HTR-8/SVneo (cell line): ENCODE measurements around the gene C14orf132.
"Not testable (repeated sequence)": the region's sequence is repeated elsewhere in the genome, so short reads cannot be mapped to it uniquely, and the experiment has no call there.

Source experiments
- DNase-seq: peaks from one replicate; pipeline ENCODE4 v3.0.0; 2011; ENCODE audit warnings: low spot score, mixed read lengths; ENCODE audit not compliant: insufficient read length
- FAIRE-seq: peaks from 2 replicates; lab custom pipeline; 2011; peaks lifted over from hg19 to GRCh38; lab: Jason Lieb, UNC

The C14orf132 gene

DNA sequence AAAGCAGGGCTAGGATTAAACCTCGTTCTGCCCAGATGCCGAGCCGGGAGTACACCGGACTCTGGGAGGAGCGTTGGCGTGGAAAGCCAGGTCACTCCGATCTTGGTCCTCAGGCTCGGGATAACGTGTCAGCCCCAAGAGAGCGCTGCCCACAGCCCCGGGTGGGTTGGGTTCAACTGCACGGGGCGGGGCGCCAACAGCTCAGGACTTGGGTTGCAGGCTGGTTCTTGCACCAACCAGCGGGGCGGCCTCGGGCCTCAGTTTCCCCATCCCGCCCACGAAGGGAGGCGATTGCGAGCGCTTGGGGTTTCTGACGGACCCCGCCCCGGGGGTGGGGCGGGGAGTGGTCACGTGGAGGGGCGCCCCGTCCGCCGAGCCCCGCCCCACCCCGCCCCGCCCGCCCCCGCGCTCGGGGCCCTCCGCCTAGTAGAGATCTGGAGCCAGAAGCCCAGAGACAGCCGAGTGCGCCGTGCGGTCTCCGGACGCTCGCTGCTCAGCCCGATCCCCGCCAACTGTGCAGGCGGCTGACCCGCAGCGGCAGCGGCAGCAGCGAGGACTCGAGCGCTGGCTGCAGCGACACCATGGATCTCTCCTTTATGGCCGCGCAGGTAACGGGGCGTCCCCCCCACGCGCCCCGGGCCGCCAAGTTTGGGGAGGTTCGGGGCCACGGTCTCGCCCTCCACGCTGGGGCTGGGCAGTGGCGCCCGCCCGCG is at the start of gene C14orf132:
Gene C14orf132, plus strand, starts transcription at position 443 of the 713 bp plus-strand sequence. Its CDS starts 139 bp downstream, at position 582.
- FAIRE-seq (no peak), DNase-seq (peak; percentile 76)

GRCh38 chr14:95993768-95994592 is 45.2 kb upstream of the C14orf132 start:
- FAIRE-seq, result no peak
- DNase-seq, result peak; percentile 44

DNA sequence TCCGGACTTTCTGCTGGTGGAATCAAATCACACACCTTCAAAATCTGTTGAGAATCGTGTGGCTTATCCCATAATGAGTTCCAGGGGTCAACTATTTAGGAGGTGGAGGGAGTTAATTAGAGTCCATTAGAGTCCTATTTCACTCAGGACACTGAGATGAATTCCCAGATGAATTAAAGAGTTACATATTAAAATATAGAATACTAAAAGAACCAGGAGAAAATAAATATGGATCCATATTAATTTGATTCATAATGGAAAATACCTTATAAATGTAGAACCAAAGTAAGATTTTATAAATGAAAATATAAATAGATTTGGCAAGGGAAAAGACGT is 44.6 kb upstream of the C14orf132 start:
- no peak for DNase-seq
- FAIRE-seq, result no peak

- peak; percentile 26 for DNase-seq
- FAIRE-seq, result no peak
Measured at GRCh38 chr14:95998656-95999055, 40.5 kb upstream of the C14orf132 start.

DNA sequence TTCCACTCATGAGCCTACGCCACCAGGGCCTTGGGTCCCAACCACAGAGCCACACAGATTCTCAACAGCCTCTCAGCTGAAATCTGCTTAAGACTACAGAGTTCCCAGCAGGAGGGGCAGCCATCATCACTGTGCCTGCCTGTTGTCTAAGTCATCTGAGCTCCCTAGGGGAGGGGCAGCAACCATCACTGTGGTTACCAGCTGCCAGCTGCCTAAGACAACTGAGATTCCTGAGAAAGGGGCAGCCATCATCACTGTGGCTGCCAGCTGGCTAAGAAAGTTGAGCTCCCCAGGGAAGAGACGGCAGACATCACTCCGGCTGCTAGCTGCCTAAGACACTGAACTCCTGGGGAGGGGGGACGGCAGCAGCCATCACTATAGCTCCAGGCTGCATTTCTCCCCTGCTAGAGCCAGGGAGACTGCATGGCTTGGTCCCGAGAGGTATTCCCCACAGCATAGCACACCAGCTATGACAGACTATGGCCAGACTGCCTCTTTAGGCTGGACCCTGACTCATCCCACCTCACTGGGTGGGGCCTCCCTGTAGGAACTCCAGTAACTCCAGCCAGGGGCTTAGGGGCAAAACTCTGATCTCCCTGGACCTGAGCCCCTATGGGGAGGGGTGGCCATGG is 37.2 kb upstream of the C14orf132 start:
- FAIRE-seq, result no peak
- DNase-seq, result peak; percentile 10

GRCh38 chr14:96002498-96002884 is 36.7 kb upstream of the C14orf132 start:
- no peak for DNase-seq
- no peak for FAIRE-seq

GRCh38 chr14:96011131-96011530 is 28.0 kb upstream of the C14orf132 start:
- no peak for DNase-seq
- no peak for FAIRE-seq

DNA sequence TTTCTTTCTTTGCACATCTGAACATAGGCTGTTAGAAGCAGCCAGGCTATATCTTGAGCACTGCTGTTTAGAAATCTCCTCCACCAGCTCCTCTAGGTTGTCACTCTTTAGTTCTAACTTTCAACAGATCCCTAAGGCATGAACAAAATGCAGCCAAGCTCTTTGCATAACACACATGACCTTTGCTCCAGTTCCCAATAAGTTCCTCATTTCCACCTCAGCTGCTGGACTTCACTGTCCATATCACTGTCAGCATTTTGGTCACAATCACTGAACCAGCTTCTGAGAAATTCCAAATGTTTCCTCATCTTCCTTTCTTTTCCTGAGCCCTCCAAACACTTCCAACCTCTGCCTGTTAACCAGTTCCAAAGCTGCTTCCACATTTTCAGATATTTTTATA is 27.6 kb upstream of the C14orf132 start:
- FAIRE-seq (no peak), DNase-seq (no peak)

- FAIRE-seq, DNase-seq: not testable (repeated sequence)
Measured at GRCh38 chr14:96012757-96013156, 26.4 kb upstream of the C14orf132 start.

DNA sequence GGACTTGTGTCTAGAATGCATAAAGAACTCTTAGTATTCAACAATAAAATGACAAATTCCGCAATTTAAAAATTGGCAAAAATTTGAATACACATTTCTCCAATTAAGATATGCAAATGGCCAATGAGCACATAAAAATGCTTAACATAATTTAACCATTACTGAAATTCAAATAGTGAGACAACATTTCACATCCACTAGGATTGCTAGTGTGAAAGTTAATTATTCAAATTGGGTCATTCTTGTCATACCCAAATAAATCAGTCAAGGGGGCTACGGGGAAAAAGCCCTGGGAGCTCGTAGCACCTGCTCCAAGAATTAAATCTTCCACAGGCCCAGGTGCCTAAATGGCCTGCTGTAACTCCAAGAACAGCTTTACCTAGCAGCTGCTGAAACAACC is 25.0 kb upstream of the C14orf132 start:
- FAIRE-seq, result no peak
- DNase-seq, result no peak

DNA sequence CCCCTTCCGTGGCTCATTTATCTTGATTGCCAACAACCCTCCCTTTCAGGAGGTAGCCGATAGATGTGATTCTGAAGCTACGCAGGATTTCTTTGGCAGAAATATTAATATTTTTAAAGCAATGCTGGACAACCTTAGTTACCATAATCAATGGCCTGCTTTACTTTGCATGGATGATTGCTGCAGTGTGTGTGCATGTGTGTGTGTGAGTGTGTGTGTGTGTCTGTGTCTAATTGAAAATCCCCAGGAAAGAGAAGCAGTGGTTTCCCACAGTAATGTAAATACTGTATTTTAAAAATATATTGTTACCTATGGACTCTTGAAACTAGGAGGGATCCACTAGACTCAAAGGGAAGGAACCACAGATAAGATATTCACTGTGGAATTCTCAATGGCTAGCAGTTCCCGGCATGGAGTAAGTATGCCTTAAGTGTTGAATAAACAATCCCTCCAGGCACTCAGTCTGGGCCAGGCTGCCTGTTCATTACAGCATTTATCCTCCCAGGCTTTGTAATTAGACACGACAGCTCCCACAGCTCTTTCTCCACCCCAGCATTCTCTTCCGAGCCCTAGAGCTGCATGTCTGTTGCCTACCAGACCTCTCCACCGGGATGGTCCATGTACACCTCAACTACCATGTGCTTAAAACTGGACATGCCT is 22.5 kb upstream of the C14orf132 start:
- DNase-seq (no peak), FAIRE-seq (no peak)

DNA sequence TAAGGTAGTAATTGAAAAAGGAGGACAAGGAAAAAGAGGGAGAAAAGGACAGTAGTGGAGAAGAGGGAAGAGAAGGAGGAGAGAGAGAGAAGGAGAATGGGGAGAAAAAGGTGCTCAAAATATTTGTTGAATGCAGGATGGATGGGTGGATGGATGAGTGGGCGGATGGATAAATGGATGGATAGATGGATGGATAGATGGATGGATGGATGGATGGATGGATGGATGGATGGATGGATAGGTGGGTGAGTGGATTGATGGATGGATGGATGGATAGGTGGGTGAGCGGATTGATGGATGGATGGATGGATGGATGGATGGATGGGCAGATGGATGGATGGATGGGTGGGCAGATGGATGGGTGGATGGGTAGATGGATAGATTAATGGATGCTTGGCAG is 21.3 kb upstream of the C14orf132 start:
- DNase-seq, result no peak
- no peak for FAIRE-seq

DNA sequence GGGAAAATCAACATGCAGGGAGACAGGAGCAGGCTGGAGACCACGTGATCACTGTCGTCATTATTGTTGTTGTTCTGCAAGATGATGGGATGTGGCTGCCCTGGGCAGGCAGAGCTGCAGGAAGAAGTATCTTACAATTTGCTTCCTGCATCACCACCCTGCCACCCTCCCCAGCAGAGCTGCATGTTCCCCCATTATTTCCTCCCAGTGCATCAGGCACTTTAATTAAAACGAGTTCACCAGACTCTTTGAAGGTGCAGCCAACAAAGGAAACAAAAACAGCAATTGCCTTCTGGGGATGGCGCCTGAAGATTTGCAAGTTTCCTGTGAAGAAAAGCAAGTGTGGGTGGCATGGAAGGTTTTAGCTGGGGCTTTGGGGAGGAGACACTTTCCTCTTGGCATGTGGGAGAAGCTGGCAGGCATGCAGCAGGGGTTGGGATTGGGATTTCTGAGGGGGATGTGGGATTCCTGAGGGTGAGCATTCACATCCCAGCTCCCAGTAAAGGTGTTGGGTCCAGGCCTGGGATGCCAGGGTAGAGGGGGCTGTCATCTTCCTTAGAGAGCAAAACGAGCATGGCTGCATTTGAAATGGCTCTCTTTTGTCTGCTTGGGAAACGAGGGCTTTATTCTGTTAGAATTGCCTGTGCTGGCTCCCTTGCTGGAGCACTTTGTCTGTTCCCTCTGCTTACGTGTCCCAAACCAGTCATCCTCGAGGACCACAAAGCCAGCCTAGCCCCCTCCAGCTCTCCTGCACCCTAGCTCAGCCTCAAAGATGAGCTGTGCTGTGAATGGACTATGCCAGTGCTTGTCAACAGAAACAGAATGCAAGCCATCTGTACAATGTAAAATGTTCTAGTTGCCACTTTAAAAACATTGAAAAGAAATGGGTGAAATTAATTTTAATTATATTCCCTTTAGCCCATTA is 11.5 kb upstream of the C14orf132 start:
- FAIRE-seq (no peak), DNase-seq (no peak)

GRCh38 chr14:96029089-96029645 is 10.0 kb upstream of the C14orf132 start:
- FAIRE-seq, result no peak
- DNase-seq, result no peak

GRCh38 chr14:96030108-96030760 is 8.9 kb upstream of the C14orf132 start:
- FAIRE-seq, result no peak
- no peak for DNase-seq

- FAIRE-seq, result no peak
- DNase-seq, result no peak
Measured at GRCh38 chr14:96031691-96032090, 7.5 kb upstream of the C14orf132 start.

DNA sequence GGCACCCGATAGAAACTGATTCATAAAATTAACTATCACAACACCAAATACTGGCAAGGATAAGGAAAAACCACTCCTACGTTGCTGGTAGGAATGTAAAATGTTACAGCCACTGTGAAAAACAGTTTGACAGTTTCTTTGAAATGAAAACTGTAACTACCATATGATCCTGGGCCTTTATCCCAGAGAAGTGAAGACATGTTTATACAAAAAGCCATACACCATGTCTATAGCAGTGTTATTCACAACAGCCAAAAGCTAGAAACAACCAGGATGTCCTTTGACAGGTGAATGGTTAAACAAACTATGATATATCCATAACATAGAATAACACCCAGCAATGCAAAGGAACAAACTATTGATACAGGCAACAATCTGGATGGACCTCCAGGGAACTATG is 3.7 kb upstream of the C14orf132 start:
- FAIRE-seq (no peak), DNase-seq (no peak)

DNA sequence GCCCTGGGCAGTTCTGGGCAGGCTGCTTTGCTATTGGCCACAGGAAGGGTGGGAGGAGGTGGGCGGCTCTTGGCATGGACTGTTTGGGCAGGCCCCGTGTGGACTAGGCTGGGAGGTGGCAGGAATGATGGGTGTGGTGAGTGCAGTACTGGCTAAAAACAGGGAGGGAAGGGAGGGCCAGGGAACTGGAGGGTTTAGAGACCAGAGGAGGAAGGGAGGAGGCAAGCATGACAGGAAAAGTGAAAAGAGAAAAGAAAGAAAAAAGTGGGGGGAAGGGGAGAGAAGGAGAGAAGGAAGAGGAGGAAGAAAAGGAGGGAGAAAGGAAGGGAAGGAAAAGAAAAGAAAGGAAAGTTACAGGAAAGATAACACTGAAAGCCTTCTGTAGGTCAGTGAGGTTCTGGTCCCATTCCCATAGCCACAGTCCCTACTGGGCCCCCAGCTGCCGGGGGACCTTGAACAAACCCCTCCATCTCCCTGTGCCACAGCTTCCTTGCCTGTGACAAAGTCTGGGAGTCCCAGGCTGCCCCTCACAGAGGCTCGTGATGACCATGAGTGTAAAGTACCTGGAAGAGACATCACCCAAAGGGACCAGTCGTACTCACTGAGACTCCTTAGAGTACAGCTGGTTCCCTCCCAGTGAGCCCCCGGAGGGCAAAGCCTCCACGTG is 1.1 kb upstream of the C14orf132 start:
- DNase-seq (no peak), FAIRE-seq (peak; percentile 54)
